GM12865 (cell line): ENCODE results near the gene GRIA4.

Source experiments
- DNase-seq: peaks from one replicate; pipeline ENCODE4 v3.0.0; 2010; ENCODE audit warnings: low read depth
- H3K4me3 ChIP-seq: 2 replicates; pipeline ENCODE4 v1.5.1; 2011; ENCODE audit warnings: mild to moderate bottlenecking, low read depth, low read length, control low read depth
- TF ChIP-seq, protein P1 (sequence below): IDR thresholded peaks from 2 replicates; pipeline ENCODE4 v1.5.1; 2011; ENCODE audit warnings: low read length, control low read depth, low read depth, inconsistent platforms; ENCODE audit not compliant: insufficient read depth; ENCODE audit errors: missing control alignments

Gene GRIA4

GRCh38 chr11:105588001-105588400 lies 21.9 kb upstream of the GRIA4 start:
- no peak for DNase-seq
- H3K4me3 ChIP-seq, result no peak overlapping the region
- TF ChIP-seq, protein P1, sequence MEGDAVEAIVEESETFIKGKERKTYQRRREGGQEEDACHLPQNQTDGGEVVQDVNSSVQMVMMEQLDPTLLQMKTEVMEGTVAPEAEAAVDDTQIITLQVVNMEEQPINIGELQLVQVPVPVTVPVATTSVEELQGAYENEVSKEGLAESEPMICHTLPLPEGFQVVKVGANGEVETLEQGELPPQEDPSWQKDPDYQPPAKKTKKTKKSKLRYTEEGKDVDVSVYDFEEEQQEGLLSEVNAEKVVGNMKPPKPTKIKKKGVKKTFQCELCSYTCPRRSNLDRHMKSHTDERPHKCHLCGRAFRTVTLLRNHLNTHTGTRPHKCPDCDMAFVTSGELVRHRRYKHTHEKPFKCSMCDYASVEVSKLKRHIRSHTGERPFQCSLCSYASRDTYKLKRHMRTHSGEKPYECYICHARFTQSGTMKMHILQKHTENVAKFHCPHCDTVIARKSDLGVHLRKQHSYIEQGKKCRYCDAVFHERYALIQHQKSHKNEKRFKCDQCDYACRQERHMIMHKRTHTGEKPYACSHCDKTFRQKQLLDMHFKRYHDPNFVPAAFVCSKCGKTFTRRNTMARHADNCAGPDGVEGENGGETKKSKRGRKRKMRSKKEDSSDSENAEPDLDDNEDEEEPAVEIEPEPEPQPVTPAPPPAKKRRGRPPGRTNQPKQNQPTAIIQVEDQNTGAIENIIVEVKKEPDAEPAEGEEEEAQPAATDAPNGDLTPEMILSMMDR, result no peak

- no peak overlapping the region for H3K4me3 ChIP-seq
- no peak for DNase-seq
- TF ChIP-seq, protein P1, result no peak
Measured at GRCh38 chr11:105589346-105589745, 20.5 kb upstream of the GRIA4 start.

DNA sequence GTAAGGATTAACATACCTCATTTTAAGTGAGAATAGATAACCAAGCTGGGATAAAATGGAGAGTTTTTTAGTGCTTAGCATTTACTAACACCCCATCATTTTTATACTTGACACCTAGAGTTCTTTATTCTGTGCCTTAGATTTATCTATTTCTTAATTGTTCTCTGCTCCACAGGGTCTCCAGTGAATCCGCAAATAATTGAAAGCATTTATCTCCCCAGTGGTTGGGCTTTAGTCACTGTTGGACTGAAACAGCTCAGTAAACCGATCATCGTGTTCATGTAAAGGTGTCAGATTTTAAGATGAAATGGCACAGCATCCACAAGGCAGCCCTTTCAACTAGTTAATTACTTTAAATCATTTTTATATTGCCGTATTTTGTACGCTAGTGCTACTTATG lies 17.8 kb upstream of the GRIA4 start:
- TF ChIP-seq, protein P1, result no peak
- H3K4me3 ChIP-seq, result no peak overlapping the region
- DNase-seq, result no peak

- no peak overlapping the region for H3K4me3 ChIP-seq
- no peak for DNase-seq
- TF ChIP-seq, protein P1, result no peak
Measured at GRCh38 chr11:105598371-105598770, 11.5 kb upstream of the GRIA4 start.

DNA sequence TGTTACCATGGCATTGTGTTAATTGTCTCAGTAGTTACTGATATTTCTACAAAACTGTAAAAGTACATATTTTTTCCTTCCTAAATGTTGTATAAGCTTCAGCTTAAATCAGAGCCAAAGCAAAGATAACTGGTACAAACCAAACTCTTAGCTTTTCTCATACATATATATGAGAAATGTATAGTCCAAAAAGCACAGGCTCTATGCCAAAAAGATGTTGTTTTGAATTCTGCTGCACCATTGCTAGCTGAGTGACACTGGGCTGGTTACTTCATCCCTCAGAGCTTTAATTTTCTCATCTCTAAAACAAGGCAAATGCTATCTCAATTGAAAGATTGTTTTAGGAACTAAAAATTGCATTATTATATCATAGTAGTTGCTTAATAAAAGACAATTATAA lies 6.7 kb upstream of the GRIA4 start:
- H3K4me3 ChIP-seq, result no peak overlapping the region
- TF ChIP-seq, protein P1, result no peak

DNA sequence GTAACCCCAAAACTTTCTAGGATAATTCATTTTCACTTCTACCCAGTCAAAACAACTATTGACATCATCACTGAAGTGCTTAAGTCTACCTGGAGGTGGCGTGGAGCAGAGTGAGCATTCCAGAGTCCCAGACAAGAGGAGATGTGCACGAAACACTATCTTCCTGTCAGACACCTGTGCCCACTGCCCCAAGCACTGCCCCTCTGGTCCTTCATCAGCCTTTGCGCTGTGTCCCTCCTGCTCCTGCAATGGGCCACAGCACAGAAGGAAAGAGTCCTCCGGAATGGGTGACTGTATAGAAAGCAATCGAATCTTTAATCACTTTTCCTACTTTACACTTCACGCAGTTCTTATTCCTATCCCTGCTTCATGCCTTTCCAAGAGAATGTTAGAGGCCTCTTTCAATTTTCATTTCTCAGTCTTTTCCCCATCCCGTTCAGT lies 512 bp upstream of the GRIA4 start:
- TF ChIP-seq, protein P1, result peak; percentile 35
- DNase-seq, result peak; percentile 36
- H3K4me3 ChIP-seq, result no peak overlapping the region

More for the DNA sequence above, 6.7 kb upstream of the GRIA4 start:
- DNase-seq, result no peak

GRCh38 chr11:105610871-105611571 lies 1.1 kb downstream of the GRIA4 start:
- DNase-seq, result no peak
- TF ChIP-seq, protein P1, result no peak
- H3K4me3 ChIP-seq, result no peak overlapping the region
